Effector memory CD4-positive, alpha-beta T cell (primary cell): ENCODE results near the gene INVS.
"Not testable (repeated sequence)": the region's sequence is repeated elsewhere in the genome, so short reads cannot be mapped to it uniquely, and the experiment has no call there.

Source experiments
- DNase-seq, 3 donors: peaks; one replicate each; pipeline ENCODE4 v3.0.0-alpha.2; 2020
- H3K27ac ChIP-seq: 2 replicates; pipeline ENCODE4 v1.7.0; 2013; ENCODE audit warnings: mild to moderate bottlenecking, low read length, moderate library complexity; ENCODE audit not compliant: insufficient read depth, poor library complexity, severe bottlenecking
- H3K27me3 ChIP-seq: replicated peaks from 2 replicates; pipeline ENCODE4 v1.7.0; 2013; ENCODE audit warnings: mild to moderate bottlenecking, low read length; ENCODE audit not compliant: insufficient read depth, control insufficient read depth, poor library complexity, severe bottlenecking
- H3K36me3 ChIP-seq: 2 replicates; pipeline ENCODE4 v1.7.0; 2013; ENCODE audit warnings: mild to moderate bottlenecking, low read length, moderate library complexity; ENCODE audit not compliant: control insufficient read depth, insufficient read depth
- H3K4me1 ChIP-seq: 2 replicates; pipeline ENCODE4 v1.7.0; 2013; ENCODE audit warnings: low read length, mild to moderate bottlenecking; ENCODE audit not compliant: control insufficient read depth, insufficient read depth, poor library complexity, severe bottlenecking
- H3K4me3 ChIP-seq: 2 replicates; pipeline ENCODE4 v1.7.0; 2013; ENCODE audit warnings: low read length, low read depth, mild to moderate bottlenecking; ENCODE audit not compliant: insufficient read depth, poor library complexity, severe bottlenecking
- H3K9me3 ChIP-seq: 2 replicates; pipeline ENCODE4 v1.7.0; 2013; ENCODE audit warnings: mild to moderate bottlenecking, low read length, moderate library complexity; ENCODE audit not compliant: control insufficient read depth

INVS gene

GRCh38 chr9:100066539-100066938 lies 32.5 kb upstream of the INVS start:
- Histone ChIP-seq H3K27me3 (no peaks in the 10 kb centered on the region), H3K4me3 (no peak overlapping the region), H3K27ac (no peak overlapping the region), H3K9me3 (no peaks in the 10 kb centered on the region), H3K36me3 (no peaks in the 10 kb centered on the region), H3K4me1 (no peaks in the 10 kb centered on the region)
- no peak for DNase-seq

GRCh38 chr9:100067990-100068389 lies 31.1 kb upstream of the INVS start:
- H3K36me3 ChIP-seq, H3K9me3 ChIP-seq, DNase-seq, H3K4me1 ChIP-seq, H3K4me3 ChIP-seq, H3K27ac ChIP-seq, H3K27me3 ChIP-seq: not testable (repeated sequence)

- not testable (repeated sequence) for H3K27ac ChIP-seq, H3K27me3 ChIP-seq, DNase-seq, H3K9me3 ChIP-seq, H3K36me3 ChIP-seq, H3K4me3 ChIP-seq, H3K4me1 ChIP-seq
Observed at GRCh38 chr9:100069068-100069467, 30.0 kb upstream of the INVS start.

- H3K9me3 ChIP-seq: no peaks in the 10 kb centered on the region
- H3K27ac ChIP-seq: no peak overlapping the region
- no peaks in the 10 kb centered on the region for H3K4me1 ChIP-seq
- no peaks in the 10 kb centered on the region for H3K27me3 ChIP-seq
- no peak overlapping the region for H3K4me3 ChIP-seq
- no peaks in the 10 kb centered on the region for H3K36me3 ChIP-seq
- no peak for DNase-seq
Observed at GRCh38 chr9:100070104-100071041, 28.7 kb upstream of the INVS start.

GRCh38 chr9:100071271-100071670 lies 27.8 kb upstream of the INVS start:
- Histone ChIP-seq H3K27me3 (no peaks in the 10 kb centered on the region), H3K4me1 (no peaks in the 10 kb centered on the region), H3K27ac (no peak overlapping the region), H3K4me3 (no peak overlapping the region), H3K36me3 (no peaks in the 10 kb centered on the region), H3K9me3 (no peaks in the 10 kb centered on the region)
- no peak for DNase-seq

- no peak overlapping the region for H3K4me3 ChIP-seq
- H3K4me1 ChIP-seq: no peaks in the 10 kb centered on the region
- no peak for DNase-seq
- H3K36me3 ChIP-seq: no peaks in the 10 kb centered on the region
- no peaks in the 10 kb centered on the region for H3K27me3 ChIP-seq
- no peak overlapping the region for H3K27ac ChIP-seq
- no peaks in the 10 kb centered on the region for H3K9me3 ChIP-seq
Observed at GRCh38 chr9:100072805-100073204, 26.2 kb upstream of the INVS start.

- H3K36me3 ChIP-seq: no peaks in the 10 kb centered on the region
- H3K4me1 ChIP-seq: no peaks in the 10 kb centered on the region
- no peak overlapping the region for H3K4me3 ChIP-seq
- H3K27ac ChIP-seq: no peak overlapping the region
- H3K27me3 ChIP-seq: no peaks in the 10 kb centered on the region
- DNase-seq: no peak
- no peaks in the 10 kb centered on the region for H3K9me3 ChIP-seq
Observed at GRCh38 chr9:100074093-100074492, 24.9 kb upstream of the INVS start.

GRCh38 chr9:100074989-100075388 lies 24.1 kb upstream of the INVS start:
- no peak overlapping the region for H3K27ac ChIP-seq
- H3K27me3 ChIP-seq: no peaks in the 10 kb centered on the region
- no peaks in the 10 kb centered on the region for H3K9me3 ChIP-seq
- no peak for DNase-seq
- H3K4me3 ChIP-seq: no peak overlapping the region
- H3K4me1 ChIP-seq: no peaks in the 10 kb centered on the region
- H3K36me3 ChIP-seq: no peaks in the 10 kb centered on the region

GRCh38 chr9:100076256-100076655 lies 22.8 kb upstream of the INVS start:
- H3K4me1 ChIP-seq, H3K27me3 ChIP-seq, H3K9me3 ChIP-seq, DNase-seq, H3K4me3 ChIP-seq, H3K27ac ChIP-seq, H3K36me3 ChIP-seq: not testable (repeated sequence)

- Histone ChIP-seq H3K4me1 (peaks cover 24% of the 10 kb centered on the region), H3K36me3 (no peaks in the 10 kb centered on the region), H3K27me3 (no peaks in the 10 kb centered on the region), H3K9me3 (no peaks in the 10 kb centered on the region), H3K4me3 (no peak overlapping the region), H3K27ac (no peak overlapping the region)
- DNase-seq: no peak
Observed at GRCh38 chr9:100082782-100083181, 16.3 kb upstream of the INVS start.
